K562 (cell line): Measurements from ENCODE around the gene ZNF778. TPM values are rescaled to one million over a fixed set of nuclear protein-coding genes. Genes with fewer than 3 reads are reported as not detected.

Source experiments
- BRCA1 ChIP-seq, 2 experiments: fragments of 450-650 bp in 1 of 2; sonication (generic) in 1 of 2; formaldehyde crosslinking in 1 of 2; IDR thresholded peaks; 2 replicates each; pipeline versions ENCODE4 v1.5.0 to v1.6.1; 2017 to 2020; ENCODE audit warnings: mild to moderate bottlenecking in 1 of 2, missing genetic modification reagents in 1 of 2
- CEBPB ChIP-seq: fragments of 450-650 bp; IDR thresholded peaks from 2 replicates; pipeline ENCODE4 v1.6.1; 2016; ENCODE audit warnings: missing genetic modification characterization, missing compliant biosample characterization
- CHD4 ChIP-seq: fragments of 200-600 bp; sonication (generic); IDR thresholded peaks from 3 replicates; pipeline ENCODE4 v1.6.1; 2012; ENCODE audit warnings: low read depth, mild to moderate bottlenecking, mixed read lengths, low read length, inconsistent platforms; ENCODE audit not compliant: insufficient read depth, insufficient replicate concordance, poor library complexity, severe bottlenecking
- CREB1 ChIP-seq, 2 experiments: sonication (generic) in 1 of 2; formaldehyde crosslinking in 1 of 2; IDR thresholded peaks; 2 replicates each; pipeline versions ENCODE4 v1.6.1 to v1.8.0; 2012 to 2022; ENCODE audit warnings: inconsistent platforms in 1 of 2, mild to moderate bottlenecking in 1 of 2, missing genetic modification reagents in 1 of 2, moderate library complexity in 1 of 2
- E2F5 ChIP-seq: sonication (generic); formaldehyde crosslinking; IDR thresholded peaks from 2 replicates; pipeline ENCODE4 v1.8.0; 2022; ENCODE audit warnings: mild to moderate bottlenecking, missing genetic modification reagents
- FOXJ3 ChIP-seq: sonication (generic); formaldehyde crosslinking; IDR thresholded peaks from 2 replicates; pipeline ENCODE4 v1.4.0; 2020; ENCODE audit warnings: mild to moderate bottlenecking, missing genetic modification reagents
- GTF2E2 ChIP-seq: fragments of 200-800 bp; sonication (Bioruptor generic); IDR thresholded peaks from 2 replicates; pipeline ENCODE4 v1.6.1; 2016; ENCODE audit warnings: missing genetic modification characterization, missing compliant biosample characterization
- HLTF ChIP-seq: fragments of 450-650 bp; IDR thresholded peaks from 2 replicates; pipeline ENCODE4 v1.6.1; 2016
- HSF4 ChIP-seq: fragments of 250-450 bp; sonication (Bioruptor Pico); IDR thresholded peaks from 2 replicates; pipeline ENCODE4 v2.1.2; 2022; ENCODE audit warnings: mild to moderate bottlenecking, moderate library complexity, borderline replicate concordance
- MEF2A ChIP-seq: IDR thresholded peaks from 2 replicates; pipeline ENCODE4 v1.6.1; 2011; ENCODE audit warnings: low read depth, mild to moderate bottlenecking, low read length, moderate library complexity; ENCODE audit not compliant: control insufficient read depth
- NBN ChIP-seq: fragments of 450-650 bp; IDR thresholded peaks from 2 replicates; pipeline ENCODE4 v1.6.1; 2016; ENCODE audit warnings: low read depth, mild to moderate bottlenecking
- NFXL1 ChIP-seq: fragments of 450-650 bp; formaldehyde crosslinking; IDR thresholded peaks from 2 replicates; pipeline ENCODE4 v1.4.0; 2021; ENCODE audit warnings: mild to moderate bottlenecking
- NUFIP1 ChIP-seq: fragments of 450-650 bp; IDR thresholded peaks from 2 replicates; pipeline ENCODE4 v1.6.1; 2018; ENCODE audit not compliant: partially characterized antibody
- PCBP2 ChIP-seq: fragments of 200-400 bp; formaldehyde crosslinking; IDR thresholded peaks from 2 replicates; pipeline ENCODE4 v1.6.1; 2018; ENCODE audit warnings: low read length, low read depth, mild to moderate bottlenecking, moderate library complexity; ENCODE audit not compliant: poor library complexity, severe bottlenecking
- POU5F1 ChIP-seq: fragments of 150-350 bp; IDR thresholded peaks from 2 replicates; pipeline ENCODE4 v1.6.1; 2014; ENCODE audit warnings: borderline replicate concordance, low read length, low read depth, mild to moderate bottlenecking; ENCODE audit not compliant: partially characterized antibody
- SP1 ChIP-seq: sonication (generic); formaldehyde crosslinking; IDR thresholded peaks from 2 replicates; pipeline ENCODE4 v1.8.1; 2022; ENCODE audit warnings: mild to moderate bottlenecking, missing genetic modification reagents
- SP2 ChIP-seq: IDR thresholded peaks from 2 replicates; pipeline ENCODE4 v1.6.1; 2011; ENCODE audit warnings: mild to moderate bottlenecking, low read depth, low read length, moderate library complexity; ENCODE audit not compliant: poor library complexity, severe bottlenecking; ENCODE audit errors: extremely low read depth
- STAT5B ChIP-seq: fragments of 250-450 bp; sonication (Bioruptor Pico); IDR thresholded peaks from 2 replicates; pipeline ENCODE4 v1.8.0; 2021; ENCODE audit warnings: mild to moderate bottlenecking, inconsistent platforms
- ZBED1 ChIP-seq: IDR thresholded peaks from 2 replicates; pipeline ENCODE4 v1.6.1; 2014
- ZBTB2 ChIP-seq: fragments of 450-650 bp; IDR thresholded peaks from 2 replicates; pipeline ENCODE4 v1.6.1; 2016; ENCODE audit warnings: antibody characterized with exemption
- ZC3H8 ChIP-seq: fragments of 450-650 bp; IDR thresholded peaks from 2 replicates; pipeline ENCODE4 v1.6.1; 2017
- ZFP30 ChIP-seq: fragments of 250-450 bp; sonication (Bioruptor Pico); IDR thresholded peaks from 2 replicates; pipeline ENCODE4 v1.8.0; 2022; ENCODE audit warnings: moderate library complexity, mild to moderate bottlenecking, inconsistent platforms, borderline replicate concordance
- ZNF282 ChIP-seq: sonication (generic); formaldehyde crosslinking; IDR thresholded peaks from 2 replicates; pipeline ENCODE4 v1.8.1; 2023; ENCODE audit warnings: missing genetic modification reagents
- ZNF668 ChIP-seq: fragments of 250-450 bp; sonication (Bioruptor Pico); IDR thresholded peaks from 2 replicates; pipeline ENCODE4 v1.8.0; 2022; ENCODE audit warnings: mild to moderate bottlenecking, inconsistent platforms
- ZNF695 ChIP-seq: fragments of 450-650 bp; formaldehyde crosslinking; IDR thresholded peaks from 2 replicates; pipeline ENCODE4 v1.4.0; 2020; ENCODE audit warnings: mild to moderate bottlenecking, moderate library complexity
- ZNF717 ChIP-seq: fragments of 250-450 bp; sonication (Bioruptor Pico); IDR thresholded peaks from 2 replicates; pipeline ENCODE4 v1.5.0; 2021
- polyA plus RNA-seq, 8 experiments: library from polyadenylated mRNA; depleted of rRNA in 4 of 8; stranded (reverse) in 5 of 8; unstranded in 3 of 8; fragments of >200 nt; fragmentation: Nextera tagmentation in 2 of 8; fragmentation: Illumina TruSeq in 1 of 8; extraction: Ambion mirVana in 2 of 8; extraction: Trizol in 1 of 8; gene quantifications; 2 replicates each; pipeline versions ENCODE4 v1.2.1 to v1.2.3, GENCODE V29; 2011 to 2014; ENCODE audit warnings: inconsistent platforms in 1 of 8, missing spikeins in 1 of 8
- total RNA-seq, 7 experiments: library from RNA; depleted of rRNA in 6 of 7; stranded (reverse); fragments of >200 nt in 6 of 7; fragmentation: Illumina TruSeq in 2 of 7; extraction: Trizol in 2 of 7; gene quantifications; 2 replicates each; pipeline versions ENCODE4 v1.2.1 to v1.2.3, GENCODE V29; 2011 to 2021; ENCODE audit warnings: low replicate concordance in 1 of 7
- TF ChIP-seq, protein P1 (sequence below): sonication (generic); formaldehyde crosslinking; IDR thresholded peaks from 2 replicates; pipeline ENCODE4 v1.8.1; 2022; ENCODE audit warnings: missing genetic modification reagents

The ZNF778 gene
- total and polyA plus RNA-seq, 9 of the 15 experiments (the other 6 are each of a cell fraction or from before 2014, with no cell fraction given): 0.70 to 60.6 (median 7.5) TPM

DNA sequence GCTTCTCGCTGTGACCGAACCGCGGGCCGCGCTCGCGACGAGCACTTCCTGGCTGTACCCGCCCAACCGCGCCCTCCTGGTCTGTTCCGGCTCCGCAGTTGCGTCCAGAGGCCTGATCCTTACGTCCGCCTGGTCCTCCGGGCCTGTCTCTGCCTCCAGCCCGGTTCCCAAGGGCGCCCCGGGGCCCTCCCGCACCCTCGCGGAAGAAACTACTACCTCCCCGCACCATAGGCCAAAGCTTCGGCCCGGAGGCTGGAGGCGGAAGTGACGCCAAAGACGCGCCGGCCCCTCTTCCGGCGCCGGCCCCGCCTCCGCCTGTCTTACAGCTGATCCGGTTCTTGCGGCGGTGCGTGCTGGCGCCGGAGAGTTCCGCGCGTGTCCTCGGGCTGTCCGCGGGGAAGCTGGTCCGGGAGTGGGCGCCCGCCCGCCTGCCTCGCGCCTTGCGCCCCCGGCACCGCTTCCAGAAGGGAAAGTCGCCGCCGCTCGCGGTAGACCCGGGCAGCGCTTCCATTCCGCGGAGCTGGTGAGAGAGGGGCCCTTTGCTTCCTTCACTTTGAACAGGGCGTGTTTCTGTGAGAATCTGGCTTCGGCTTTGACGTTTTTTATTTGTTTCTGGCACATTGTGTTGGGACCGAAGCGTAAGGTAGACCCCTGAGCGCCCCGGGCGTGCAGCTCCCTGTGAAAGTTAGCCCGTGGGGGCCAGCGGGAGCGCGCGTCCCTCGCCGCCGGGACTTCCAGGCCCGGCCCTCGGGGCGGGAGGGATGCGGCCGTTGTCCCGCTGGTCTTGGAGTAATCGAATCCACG, at the start of gene ZNF778 (continued):
- TF ChIP-seq, protein P1, sequence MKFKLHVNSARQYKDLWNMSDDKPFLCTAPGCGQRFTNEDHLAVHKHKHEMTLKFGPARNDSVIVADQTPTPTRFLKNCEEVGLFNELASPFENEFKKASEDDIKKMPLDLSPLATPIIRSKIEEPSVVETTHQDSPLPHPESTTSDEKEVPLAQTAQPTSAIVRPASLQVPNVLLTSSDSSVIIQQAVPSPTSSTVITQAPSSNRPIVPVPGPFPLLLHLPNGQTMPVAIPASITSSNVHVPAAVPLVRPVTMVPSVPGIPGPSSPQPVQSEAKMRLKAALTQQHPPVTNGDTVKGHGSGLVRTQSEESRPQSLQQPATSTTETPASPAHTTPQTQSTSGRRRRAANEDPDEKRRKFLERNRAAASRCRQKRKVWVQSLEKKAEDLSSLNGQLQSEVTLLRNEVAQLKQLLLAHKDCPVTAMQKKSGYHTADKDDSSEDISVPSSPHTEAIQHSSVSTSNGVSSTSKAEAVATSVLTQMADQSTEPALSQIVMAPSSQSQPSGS (CRISPR knock-in tag): no peak
- TF ChIP-seq HSF4: no peak
- TF ChIP-seq ZNF717 (CRISPR knock-in tag): no peak
- TF ChIP-seq STAT5B: no peak
- no peak for TF ChIP-seq ZFP30 (CRISPR knock-in tag)
- no peak for TF ChIP-seq SP2
- TF ChIP-seq MEF2A: no peak
- peak; percentile 71 for TF ChIP-seq SP1 (CRISPR knock-in tag)
- TF ChIP-seq FOXJ3 (CRISPR knock-in tag): no peak
- no peak for TF ChIP-seq HLTF
- TF ChIP-seq NUFIP1: no peak
- TF ChIP-seq CEBPB (tag): no peak
- TF ChIP-seq E2F5 (CRISPR knock-in tag): no peak
- TF ChIP-seq GTF2E2 (tag): 0 out of 2 replicates have a peak, but pooled peaks have one; percentile 48
- no peak for TF ChIP-seq POU5F1
- no peak for TF ChIP-seq ZBED1
- no peak for TF ChIP-seq ZNF282 (CRISPR knock-in tag)
- TF ChIP-seq ZBTB2: no peak
- TF ChIP-seq CHD4: no peak
- TF ChIP-seq NBN: 0 out of 2 replicates have a peak, but pooled peaks have one; percentile 52
- no peak for TF ChIP-seq ZC3H8
- no peak for TF ChIP-seq NFXL1
- peak; percentile 93 for TF ChIP-seq CREB1 (IDR thresholded peaks at IDR 0.05)
- peak; percentile 97 for TF ChIP-seq CREB1 (CRISPR knock-in tag; IDR thresholded peaks at IDR 0.05)
- no peak for TF ChIP-seq PCBP2
- TF ChIP-seq ZNF668: no peak
- TF ChIP-seq BRCA1 (IDR thresholded peaks at IDR 0.05): no peak
- no peak for TF ChIP-seq BRCA1 (CRISPR knock-in tag; IDR thresholded peaks at IDR 0.05)
- no peak for TF ChIP-seq ZNF695 (CRISPR knock-in tag)
